Omental fat pad (tissue), 4 donors: ENCODE measurements around the gene SCAP. TPM values are rescaled to one million over a fixed set of nuclear protein-coding genes. Genes with fewer than 3 reads are reported as not detected.
"Not testable (repeated sequence)": the region's sequence is repeated elsewhere in the genome, so short reads cannot be mapped to it uniquely, and the experiment has no call there.

ENCODE experiments used
- ATAC-seq: fragments of 150-250 bp; one replicate; pipeline ENCODE4 v1.9.1; 2016; ENCODE audit warnings: mild to moderate bottlenecking, moderate library complexity; ENCODE audit not compliant: low FRiP score
- DNase-seq: peaks from one replicate; pipeline ENCODE4 v3.0.0-alpha.2; 2019; ENCODE audit warnings: low spot score
- CTCF ChIP-seq, 3 donors: fragments of 450-650 bp; IDR thresholded peaks; one replicate each; pipeline ENCODE4 v1.5.1; 2016 to 2017; ENCODE audit warnings: antibody characterized with exemption in 3 of 3, mild to moderate bottlenecking in 3 of 3, moderate library complexity in 2 of 3
- total RNA-seq, 4 donors: library from RNA; depleted of rRNA; stranded (reverse); fragments of >200 nt; gene quantifications; one replicate each; pipeline ENCODE4 v1.1.0, GENCODE V29; 2016

The SCAP gene
- total RNA-seq, 4 donors from 2014 or later = 57.7 to 83.2 (median 78.7) TPM

DNA sequence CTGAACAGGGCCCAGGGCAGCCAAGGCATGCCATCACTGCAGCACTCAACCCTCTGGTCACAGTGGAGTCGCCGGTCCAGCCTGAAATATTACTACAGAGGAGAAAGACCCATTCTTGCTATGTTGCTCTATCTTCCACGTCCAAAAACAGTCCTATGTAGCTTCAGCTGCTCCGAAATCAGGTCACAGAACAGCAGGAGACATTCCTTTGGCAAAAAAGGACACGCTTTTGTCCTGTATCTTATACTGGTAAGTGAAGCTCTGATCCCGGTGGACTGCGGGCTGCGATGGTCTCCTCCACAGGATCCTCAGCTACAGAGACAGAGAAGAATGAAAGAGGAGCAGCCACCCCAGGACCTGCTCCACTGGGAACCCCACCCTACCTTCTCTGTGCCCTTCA is 20.1 kb upstream of the SCAP start:
- no peak for TF ChIP-seq CTCF (IDR thresholded peaks at IDR 0.05)
- DNase-seq (no peak), ATAC-seq (no peak)

DNA sequence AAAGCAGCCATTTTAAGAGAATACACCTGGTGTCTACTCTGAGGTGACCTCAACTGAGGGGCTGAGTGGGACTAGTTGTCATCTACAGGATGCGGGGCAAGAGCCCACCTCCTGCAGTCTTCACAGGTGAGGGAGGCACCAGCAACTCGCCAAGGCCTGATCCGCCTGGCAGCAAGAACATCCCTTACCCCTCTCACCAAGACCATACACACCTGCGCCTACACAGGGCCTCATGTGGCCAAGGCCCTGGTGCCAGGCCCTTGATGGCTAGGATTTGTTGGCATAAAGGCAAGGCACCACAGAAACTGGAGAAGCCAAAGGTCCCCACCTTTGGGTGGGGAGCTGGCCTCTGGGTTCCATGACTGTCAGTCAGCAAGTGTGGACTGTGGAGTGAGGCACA is 19.4 kb upstream of the SCAP start:
- TF ChIP-seq CTCF (IDR thresholded peaks at IDR 0.05) = no peak
- DNase-seq (no peak), ATAC-seq (no peak)

- no peak for TF ChIP-seq CTCF (IDR thresholded peaks at IDR 0.05)
- no peak for ATAC-seq
- no peak for DNase-seq
These were observed 16.0 kb upstream of the SCAP start for GRCh38 chr3:47491777-47492176.

GRCh38 chr3:47491186-47491585 is 15.4 kb upstream of the SCAP start:
- no peak for TF ChIP-seq CTCF (IDR thresholded peaks at IDR 0.05)
- no peak for DNase-seq
- no peak for ATAC-seq

- TF ChIP-seq CTCF (IDR thresholded peaks at IDR 0.05) = no peak
These were observed 11.5 kb upstream of the SCAP start for GRCh38 chr3:47487265-47487664.

DNA sequence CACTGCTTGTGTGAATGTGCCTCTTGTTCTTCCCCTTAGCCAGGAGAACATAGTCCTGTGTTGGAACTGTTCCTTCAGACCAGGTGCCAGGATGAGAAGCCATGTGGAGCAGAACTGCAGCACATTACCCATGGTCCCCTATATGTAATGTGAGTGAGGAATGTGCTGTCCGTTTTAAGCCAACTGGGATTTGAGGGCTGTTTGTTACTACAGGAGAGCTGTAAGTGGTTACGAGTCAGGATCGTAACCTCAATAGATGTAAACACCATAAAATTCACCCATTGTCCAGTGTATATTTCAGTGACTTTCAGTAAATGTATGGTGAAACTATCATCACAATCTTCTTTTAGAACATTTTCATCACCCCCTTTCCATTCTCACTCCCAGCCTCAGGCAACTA is 10.1 kb upstream of the SCAP start:
- no peak for ATAC-seq
- TF ChIP-seq CTCF (IDR thresholded peaks at IDR 0.05) = no peak
- DNase-seq = no peak

More at GRCh38 chr3:47487265-47487664, 11.5 kb upstream of the SCAP start:
- ATAC-seq (no peak), DNase-seq (no peak)

DNA sequence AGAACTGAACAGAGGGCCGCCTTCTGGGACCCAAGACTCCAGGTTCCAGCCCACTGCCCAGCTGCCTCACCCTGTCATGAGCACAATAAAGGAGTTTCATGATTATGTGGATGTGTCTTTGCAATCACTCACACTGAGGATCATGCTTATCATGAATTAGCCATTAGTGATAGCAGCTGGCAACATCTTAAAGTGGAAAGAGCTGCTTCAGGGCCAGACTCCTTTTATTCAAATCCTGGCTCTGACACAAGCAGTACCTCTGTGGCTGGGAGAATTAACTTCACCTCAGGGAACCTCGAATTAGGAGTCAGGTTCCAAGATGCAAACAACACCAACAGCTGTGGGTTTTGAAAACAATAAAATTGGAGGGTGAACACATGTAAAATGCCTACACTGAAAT is 6.6 kb upstream of the SCAP start:
- DNase-seq (no peak), ATAC-seq (no peak)
- no peak for TF ChIP-seq CTCF (IDR thresholded peaks at IDR 0.05)

GRCh38 chr3:47481763-47482162 is 6.0 kb upstream of the SCAP start:
- ATAC-seq, DNase-seq: not testable (repeated sequence)

GRCh38 chr3:47480267-47480666 is 4.5 kb upstream of the SCAP start:
- DNase-seq, ATAC-seq: not testable (repeated sequence)
